ENCODE measurements around the gene CLPTM1. TPM values are rescaled to one million over a fixed set of nuclear protein-coding genes. Genes with fewer than 3 reads are reported as not detected.

CLPTM1 gene
- total and polyA plus RNA-seq, 9 of the 15 experiments (the other 6 are each of a cell fraction or from before 2014, with no cell fraction given), result 0.37 to 96.0 (median 27.5) TPM

GRCh38 chr19:44988896-44989556 lies 33.8 kb downstream of the CLPTM1 start:
- no peaks in the 10 kb centered on the region; the same call in 1 of the 2 replicates for H4K20me1 ChIP-seq (replicated peaks; ENCODE audit: control insufficient read depth, insufficient read depth, low read length)
- H3K27me3 ChIP-seq (ENCODE audit: control insufficient read depth in 2 of 2, insufficient read depth in 2 of 2, low read length in 2 of 2), result no peaks in the 10 kb centered on the region
- no peak overlapping the region for H2AFZ ChIP-seq (ENCODE audit: low read depth, low read length)
- in situ Hi-C loops (cut with MboI), result no loop called here
- H3K9me1 ChIP-seq (ENCODE audit: control insufficient read depth, insufficient read depth, low read length), result no peaks in the 10 kb centered on the region
- DNase-seq (ENCODE audit: extremely low read depth in 1 of 4, low spot score in 3 of 4), result peak; percentile 67 to 80 (median 77)
- H3K36me3 ChIP-seq (ENCODE audit: control insufficient read depth, insufficient read depth, low read length), result peaks cover 88% of the 10 kb centered on the region; the same call in 2 of the 3 replicates
- POLR2A ChIA-PET, result interaction anchor here (0.6 to 1.4 kb wide), 7 partner anchors 10 to 309 kb away, joined by 3 to 5 read pairs (median 3); no protein-coding TSS in a partner anchor
- H3K27ac ChIP-seq (ENCODE audit: extremely low read depth, low read depth, low read length), result no peak overlapping the region
- no TSS peak for BruUV-seq (replicated peaks)
- CTCF ChIA-PET (ENCODE audit: low intra/inter-chr PET ratio), result interaction anchor here (0.6 to 1.7 kb wide), 2 partner anchors 70 to 489 kb away, joined by 3 to 11 read pairs; no protein-coding TSS in a partner anchor
- peaks cover 0 to 20% of the 10 kb centered on the region in 2 experiments; a peak in 2 of 5 replicates for H3K4me1 ChIP-seq (replicated peaks in 1 of 2; ENCODE audit: control insufficient read depth in 2 of 2, insufficient read depth in 2 of 2, low read length in 2 of 2)
- no peak overlapping the region for H3K4me3 ChIP-seq
- H3K79me2 ChIP-seq (ENCODE audit: control insufficient read depth, insufficient read depth, low read length), result no peaks in the 10 kb centered on the region
- H3K4me2 ChIP-seq (ENCODE audit: insufficient read depth, low read length), result no peak overlapping the region
- ATAC-seq, result peak; percentile 96
- peak; percentile 82 for FAIRE-seq
- H3K9me3 ChIP-seq (replicated peaks; ENCODE audit: control insufficient read depth, insufficient read depth, low read depth, low read length), result no peaks in the 10 kb centered on the region
- intact Hi-C loops (cut with micrococcal nuclease), result no loop called here
- 68% methylated on average over 15 of the region's 15 CpGs for WGBS (ENCODE audit: insufficient coverage, low coverage, missing lambda C conversion rate)
- H3K9ac ChIP-seq (ENCODE audit: insufficient read depth in 1 of 2, low read depth in 2 of 2, low read length in 2 of 2), result 0 out of 4 replicates have a peak overlapping the region, but pooled peaks of 1 of the 2 experiments have one; percentile 27
- TF ChIP-seq ZNF384 (IDR thresholded peaks at IDR 0.05; ENCODE audit: low read depth, low read length) (0 out of 2 replicates have a peak, but pooled peaks have one; percentile 8), RAD21 (CRISPR knock-in tag; conservative IDR thresholded peaks at IDR 0.05 in 1 of 2, IDR thresholded peaks at IDR 0.05 in 1 of 2) (peak; percentile 58 to 72), NFIC (IDR thresholded peaks at IDR 0.05) (peak; percentile 93), ARID4B (CRISPR knock-in tag; IDR thresholded peaks at IDR 0.05) (no peak), CREM (IDR thresholded peaks at IDR 0.05; ENCODE audit: low read depth) (0 out of 2 replicates have a peak, but pooled peaks have one; percentile 32), CAMTA2 (CRISPR knock-in tag; conservative IDR thresholded peaks at IDR 0.05) (no peak), CTCFL (IDR thresholded peaks at IDR 0.05; ENCODE audit: borderline replicate concordance, insufficient read depth, low read depth, low read length, poor library complexity, severe bottlenecking) (peak; percentile 60), SP2 (IDR thresholded peaks at IDR 0.05; ENCODE audit: extremely low read depth, low read depth, low read length, poor library complexity, severe bottlenecking) (no peak)
- TF ChIP-seq, protein P1, sequence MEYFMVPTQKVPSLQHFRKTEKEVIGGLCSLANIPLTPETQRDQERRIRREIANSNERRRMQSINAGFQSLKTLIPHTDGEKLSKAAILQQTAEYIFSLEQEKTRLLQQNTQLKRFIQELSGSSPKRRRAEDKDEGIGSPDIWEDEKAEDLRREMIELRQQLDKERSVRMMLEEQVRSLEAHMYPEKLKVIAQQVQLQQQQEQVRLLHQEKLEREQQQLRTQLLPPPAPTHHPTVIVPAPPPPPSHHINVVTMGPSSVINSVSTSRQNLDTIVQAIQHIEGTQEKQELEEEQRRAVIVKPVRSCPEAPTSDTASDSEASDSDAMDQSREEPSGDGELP (CRISPR knock-in tag; IDR thresholded peaks at IDR 0.05; ENCODE audit: borderline replicate concordance), result peak; percentile 28; the same call in 1 of the 2 replicates

Measured in K562 (cell line).